Measurements from ENCODE around the gene CARD8. TPM values are rescaled to one million over a fixed set of nuclear protein-coding genes. Genes with fewer than 3 reads are reported as not detected.

Gene CARD8
- total and polyA plus RNA-seq, 10 of the 15 experiments (the other 5 are each of a cell fraction or from before 2014, with no cell fraction given) = 39.8 to 69.8 (median 46.1) TPM

GRCh38 chr19:48183356-48183755, 72.4 kb downstream of the CARD8 start:
- FAIRE-seq = no peak
- Histone ChIP-seq H3K4me2 (ENCODE audit: control insufficient read depth, insufficient read depth) (no peak overlapping the region), H3K79me2 (ENCODE audit: control insufficient read depth, insufficient read depth, low read length) (no peaks in the 10 kb centered on the region), H3K36me3 (ENCODE audit: control insufficient read depth in 2 of 2, insufficient read depth in 2 of 2, low read length in 1 of 2) (no peaks in the 10 kb centered on the region; a peak in 1 of 4 replicates), H3K27me3 (replicated peaks in 1 of 2; ENCODE audit: control insufficient read depth in 2 of 2, insufficient read depth in 2 of 2, low read length in 1 of 2) (no peaks in the 10 kb centered on the region), H3K9ac (ENCODE audit: control insufficient read depth, insufficient read depth, low read length) (no peak overlapping the region), H3K27ac (ENCODE audit: control insufficient read depth, insufficient read depth) (no peak overlapping the region), H2AFZ (ENCODE audit: control insufficient read depth, low read depth, low read length) (no peak overlapping the region), H3K4me3 (no peak overlapping the region), H4K20me1 (ENCODE audit: control insufficient read depth, insufficient read depth) (no peaks in the 10 kb centered on the region), H3K9me3 (replicated peaks; ENCODE audit: control insufficient read depth, insufficient read depth, low read length) (peaks cover 2% of the 10 kb centered on the region; the same call in 2 of the 3 replicates), H3K4me1 (ENCODE audit: control insufficient read depth, insufficient read depth, low read length) (peaks cover 12% of the 10 kb centered on the region)
- BruUV-seq (replicated peaks) = no TSS peak
- CTCF ChIA-PET = interaction anchor here (0.7 kb wide), 1 partner anchor 11 kb away, joined by 4 read pairs; no protein-coding TSS in a partner anchor
- intact Hi-C loops (cut with micrococcal nuclease; ENCODE audit: unreplicated experiment) = no loop called here
- WGBS (ENCODE audit: insufficient coverage, insufficient replicate concordance, low lambda C conversion rate, missing lambda C conversion rate) = 87% methylated on average over 7 of the region's 9 CpGs
- ATAC-seq = no peak
- POLR2A ChIA-PET = no interaction called here
- in situ Hi-C loops (cut with MboI) = no loop called here
- no peak for DNase-seq (ENCODE audit: low read depth, low spot score)
- SMC1A ChIA-PET (ENCODE audit: uncharacterized antibody, unreplicated experiment) = interaction anchor here (1.4 kb wide), 1 partner anchor 12 kb away, joined by 3 read pairs; no protein-coding TSS in a partner anchor
- RAD21 ChIA-PET (ENCODE audit: unreplicated experiment) = no interaction called here
- TF ChIP-seq HDAC6 (IDR thresholded peaks at IDR 0.05; ENCODE audit: unreplicated experiment) (no peak), SUPT20H (IDR thresholded peaks at IDR 0.05; ENCODE audit: borderline replicate concordance, control insufficient read depth, low read depth, low read length) (no peak), WRNIP1 (IDR thresholded peaks at IDR 0.05; ENCODE audit: borderline replicate concordance, low read depth, low read length) (no peak), SMC3 (IDR thresholded peaks at IDR 0.05; ENCODE audit: borderline replicate concordance, low read length) (no peak), MYB (IDR thresholded peaks at IDR 0.05; ENCODE audit: borderline replicate concordance, low read depth, low read length) (no peak), NFYA (IDR thresholded peaks at IDR 0.05; ENCODE audit: borderline replicate concordance, low read depth, low read length) (no peak), POLR2AphosphoS2 (IDR thresholded peaks at IDR 0.05; ENCODE audit: low read depth, low read length) (no peak), LARP7 (IDR thresholded peaks at IDR 0.05) (no peak), MEF2B (IDR thresholded peaks at IDR 0.05; ENCODE audit: partially characterized antibody, poor library complexity, severe bottlenecking) (no peak), RELB (IDR thresholded peaks at IDR 0.05; ENCODE audit: low read depth) (no peak)
- TF ChIP-seq, protein P1, sequence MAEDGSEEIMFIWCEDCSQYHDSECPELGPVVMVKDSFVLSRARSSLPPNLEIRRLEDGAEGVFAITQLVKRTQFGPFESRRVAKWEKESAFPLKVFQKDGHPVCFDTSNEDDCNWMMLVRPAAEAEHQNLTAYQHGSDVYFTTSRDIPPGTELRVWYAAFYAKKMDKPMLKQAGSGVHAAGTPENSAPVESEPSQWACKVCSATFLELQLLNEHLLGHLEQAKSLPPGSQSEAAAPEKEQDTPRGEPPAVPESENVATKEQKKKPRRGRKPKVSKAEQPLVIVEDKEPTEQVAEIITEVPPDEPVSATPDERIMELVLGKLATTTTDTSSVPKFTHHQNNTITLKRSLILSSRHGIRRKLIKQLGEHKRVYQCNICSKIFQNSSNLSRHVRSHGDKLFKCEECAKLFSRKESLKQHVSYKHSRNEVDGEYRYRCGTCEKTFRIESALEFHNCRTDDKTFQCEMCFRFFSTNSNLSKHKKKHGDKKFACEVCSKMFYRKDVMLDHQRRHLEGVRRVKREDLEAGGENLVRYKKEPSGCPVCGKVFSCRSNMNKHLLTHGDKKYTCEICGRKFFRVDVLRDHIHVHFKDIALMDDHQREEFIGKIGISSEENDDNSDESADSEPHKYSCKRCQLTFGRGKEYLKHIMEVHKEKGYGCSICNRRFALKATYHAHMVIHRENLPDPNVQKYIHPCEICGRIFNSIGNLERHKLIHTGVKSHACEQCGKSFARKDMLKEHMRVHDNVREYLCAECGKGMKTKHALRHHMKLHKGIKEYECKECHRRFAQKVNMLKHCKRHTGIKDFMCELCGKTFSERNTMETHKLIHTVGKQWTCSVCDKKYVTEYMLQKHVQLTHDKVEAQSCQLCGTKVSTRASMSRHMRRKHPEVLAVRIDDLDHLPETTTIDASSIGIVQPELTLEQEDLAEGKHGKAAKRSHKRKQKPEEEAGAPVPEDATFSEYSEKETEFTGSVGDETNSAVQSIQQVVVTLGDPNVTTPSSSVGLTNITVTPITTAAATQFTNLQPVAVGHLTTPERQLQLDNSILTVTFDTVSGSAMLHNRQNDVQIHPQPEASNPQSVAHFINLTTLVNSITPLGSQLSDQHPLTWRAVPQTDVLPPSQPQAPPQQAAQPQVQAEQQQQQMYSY (CRISPR knock-in tag; IDR thresholded peaks at IDR 0.05) = no peak
- TF ChIP-seq, protein P2, sequence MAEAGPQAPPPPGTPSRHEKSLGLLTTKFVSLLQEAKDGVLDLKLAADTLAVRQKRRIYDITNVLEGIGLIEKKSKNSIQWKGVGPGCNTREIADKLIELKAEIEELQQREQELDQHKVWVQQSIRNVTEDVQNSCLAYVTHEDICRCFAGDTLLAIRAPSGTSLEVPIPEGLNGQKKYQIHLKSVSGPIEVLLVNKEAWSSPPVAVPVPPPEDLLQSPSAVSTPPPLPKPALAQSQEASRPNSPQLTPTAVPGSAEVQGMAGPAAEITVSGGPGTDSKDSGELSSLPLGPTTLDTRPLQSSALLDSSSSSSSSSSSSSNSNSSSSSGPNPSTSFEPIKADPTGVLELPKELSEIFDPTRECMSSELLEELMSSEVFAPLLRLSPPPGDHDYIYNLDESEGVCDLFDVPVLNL (IDR thresholded peaks at IDR 0.05; ENCODE audit: low read depth, low read length) = no peak
- TF ChIP-seq, protein P3, sequence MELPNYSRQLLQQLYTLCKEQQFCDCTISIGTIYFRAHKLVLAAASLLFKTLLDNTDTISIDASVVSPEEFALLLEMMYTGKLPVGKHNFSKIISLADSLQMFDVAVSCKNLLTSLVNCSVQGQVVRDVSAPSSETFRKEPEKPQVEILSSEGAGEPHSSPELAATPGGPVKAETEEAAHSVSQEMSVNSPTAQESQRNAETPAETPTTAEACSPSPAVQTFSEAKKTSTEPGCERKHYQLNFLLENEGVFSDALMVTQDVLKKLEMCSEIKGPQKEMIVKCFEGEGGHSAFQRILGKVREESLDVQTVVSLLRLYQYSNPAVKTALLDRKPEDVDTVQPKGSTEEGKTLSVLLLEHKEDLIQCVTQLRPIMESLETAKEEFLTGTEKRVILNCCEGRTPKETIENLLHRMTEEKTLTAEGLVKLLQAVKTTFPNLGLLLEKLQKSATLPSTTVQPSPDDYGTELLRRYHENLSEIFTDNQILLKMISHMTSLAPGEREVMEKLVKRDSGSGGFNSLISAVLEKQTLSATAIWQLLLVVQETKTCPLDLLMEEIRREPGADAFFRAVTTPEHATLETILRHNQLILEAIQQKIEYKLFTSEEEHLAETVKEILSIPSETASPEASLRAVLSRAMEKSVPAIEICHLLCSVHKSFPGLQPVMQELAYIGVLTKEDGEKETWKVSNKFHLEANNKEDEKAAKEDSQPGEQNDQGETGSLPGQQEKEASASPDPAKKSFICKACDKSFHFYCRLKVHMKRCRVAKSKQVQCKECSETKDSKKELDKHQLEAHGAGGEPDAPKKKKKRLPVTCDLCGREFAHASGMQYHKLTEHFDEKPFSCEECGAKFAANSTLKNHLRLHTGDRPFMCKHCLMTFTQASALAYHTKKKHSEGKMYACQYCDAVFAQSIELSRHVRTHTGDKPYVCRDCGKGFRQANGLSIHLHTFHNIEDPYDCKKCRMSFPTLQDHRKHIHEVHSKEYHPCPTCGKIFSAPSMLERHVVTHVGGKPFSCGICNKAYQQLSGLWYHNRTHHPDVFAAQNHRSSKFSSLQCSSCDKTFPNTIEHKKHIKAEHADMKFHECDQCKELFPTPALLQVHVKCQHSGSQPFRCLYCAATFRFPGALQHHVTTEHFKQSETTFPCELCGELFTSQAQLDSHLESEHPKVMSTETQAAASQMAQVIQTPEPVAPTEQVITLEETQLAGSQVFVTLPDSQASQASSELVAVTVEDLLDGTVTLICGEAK (IDR thresholded peaks at IDR 0.05; ENCODE audit: borderline replicate concordance) = no peak

Data from GM12878 (cell line).